Effector memory CD4-positive, alpha-beta T cell (primary cell): ENCODE measurements around the gene MACROD2.

Experiments
- DNase-seq, 3 donors: peaks; one replicate each; pipeline ENCODE4 v3.0.0-alpha.2; 2020
- H3K27ac ChIP-seq: 2 replicates; pipeline ENCODE4 v1.7.0; 2013; ENCODE audit warnings: mild to moderate bottlenecking, low read length, moderate library complexity; ENCODE audit not compliant: insufficient read depth, poor library complexity, severe bottlenecking
- H3K27me3 ChIP-seq: replicated peaks from 2 replicates; pipeline ENCODE4 v1.7.0; 2013; ENCODE audit warnings: mild to moderate bottlenecking, low read length; ENCODE audit not compliant: insufficient read depth, control insufficient read depth, poor library complexity, severe bottlenecking
- H3K36me3 ChIP-seq: 2 replicates; pipeline ENCODE4 v1.7.0; 2013; ENCODE audit warnings: mild to moderate bottlenecking, low read length, moderate library complexity; ENCODE audit not compliant: control insufficient read depth, insufficient read depth
- H3K4me1 ChIP-seq: 2 replicates; pipeline ENCODE4 v1.7.0; 2013; ENCODE audit warnings: low read length, mild to moderate bottlenecking; ENCODE audit not compliant: control insufficient read depth, insufficient read depth, poor library complexity, severe bottlenecking
- H3K4me3 ChIP-seq: 2 replicates; pipeline ENCODE4 v1.7.0; 2013; ENCODE audit warnings: low read length, low read depth, mild to moderate bottlenecking; ENCODE audit not compliant: insufficient read depth, poor library complexity, severe bottlenecking
- H3K9me3 ChIP-seq: 2 replicates; pipeline ENCODE4 v1.7.0; 2013; ENCODE audit warnings: mild to moderate bottlenecking, low read length, moderate library complexity; ENCODE audit not compliant: control insufficient read depth

The MACROD2 gene

DNA sequence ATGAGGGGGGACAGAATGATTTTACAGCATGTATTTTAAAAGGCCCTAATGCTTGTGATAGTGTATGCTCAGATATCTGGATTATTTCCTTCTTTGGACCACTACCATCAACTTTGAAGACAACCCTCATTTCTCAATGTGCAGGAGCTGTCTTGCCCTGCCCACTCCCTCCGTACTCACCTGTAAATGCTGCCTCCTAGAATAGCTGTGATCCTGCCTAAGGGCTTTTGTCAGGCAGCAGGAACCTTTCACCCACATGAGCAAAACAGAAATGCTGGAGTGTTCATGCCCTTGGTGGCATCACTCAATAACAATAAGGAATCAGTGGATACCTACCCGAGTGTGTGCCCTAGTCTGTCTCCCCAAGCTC is 1065.7 kb downstream of the MACROD2 start:
- H3K36me3 ChIP-seq = no peaks in the 10 kb centered on the region
- H3K4me1 ChIP-seq = no peaks in the 10 kb centered on the region
- H3K9me3 ChIP-seq = no peaks in the 10 kb centered on the region
- H3K4me3 ChIP-seq = no peak overlapping the region
- DNase-seq = no peak
- no peak overlapping the region for H3K27ac ChIP-seq
- H3K27me3 ChIP-seq = no peaks in the 10 kb centered on the region

DNA sequence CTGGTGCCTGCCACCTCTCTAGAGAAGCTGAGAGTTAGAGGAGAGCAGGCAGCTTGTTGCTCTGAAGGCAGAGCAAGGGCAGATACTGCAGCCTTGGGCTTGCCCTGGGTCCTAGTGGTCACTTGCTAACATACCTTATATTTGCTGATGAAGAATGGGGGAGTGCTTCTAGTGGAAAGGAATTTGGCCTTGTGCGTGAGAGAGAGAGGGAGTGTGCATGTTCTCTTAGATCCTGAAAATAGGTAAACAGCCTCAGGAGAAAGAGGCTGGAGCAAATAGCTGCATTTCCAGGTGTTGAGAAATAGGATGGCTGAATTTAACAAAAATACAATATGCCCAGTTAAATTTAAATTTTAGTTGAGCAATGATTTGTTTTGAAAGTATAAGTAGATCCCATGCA is 1066.6 kb downstream of the MACROD2 start:
- no peak for DNase-seq
- Histone ChIP-seq H3K9me3 (no peaks in the 10 kb centered on the region), H3K27ac (no peak overlapping the region), H3K4me1 (no peaks in the 10 kb centered on the region), H3K36me3 (no peaks in the 10 kb centered on the region), H3K4me3 (no peak overlapping the region), H3K27me3 (no peaks in the 10 kb centered on the region)

GRCh38 chr20:15063081-15063480 is 1067.8 kb downstream of the MACROD2 start:
- Histone ChIP-seq H3K4me1 (no peaks in the 10 kb centered on the region), H3K9me3 (no peaks in the 10 kb centered on the region), H3K27ac (no peak overlapping the region), H3K4me3 (no peak overlapping the region), H3K27me3 (no peaks in the 10 kb centered on the region), H3K36me3 (no peaks in the 10 kb centered on the region)
- no peak for DNase-seq

- no peak for DNase-seq
Observed at GRCh38 chr20:15064741-15065140, 1069.4 kb downstream of the MACROD2 start.

DNA sequence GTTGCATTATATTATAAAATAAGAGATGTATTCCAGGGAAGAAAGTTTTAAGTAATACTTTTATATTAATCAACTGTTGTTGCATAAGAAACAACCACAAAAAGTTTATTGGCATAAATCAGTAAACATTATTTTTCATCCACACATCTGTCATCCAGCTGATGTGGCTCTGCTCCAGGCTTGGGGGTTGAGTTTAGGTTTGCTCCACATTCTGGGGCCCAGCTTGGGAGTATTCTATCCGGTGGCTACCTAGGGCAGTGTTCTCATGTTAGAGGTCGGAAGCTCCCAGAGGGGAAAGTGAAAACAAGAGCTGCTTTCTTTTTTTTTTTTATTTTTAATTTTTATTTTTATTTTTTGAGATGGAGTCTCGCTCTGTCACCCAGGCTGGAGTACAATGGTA is 1070.5 kb downstream of the MACROD2 start:
- no peaks in the 10 kb centered on the region for H3K27me3 ChIP-seq
- no peaks in the 10 kb centered on the region for H3K9me3 ChIP-seq
- no peaks in the 10 kb centered on the region for H3K4me1 ChIP-seq
- no peak overlapping the region for H3K4me3 ChIP-seq
- H3K27ac ChIP-seq = no peak overlapping the region
- DNase-seq = no peak
- no peaks in the 10 kb centered on the region for H3K36me3 ChIP-seq

More at GRCh38 chr20:15064741-15065140, 1069.4 kb downstream of the MACROD2 start:
- no peak overlapping the region for H3K4me3 ChIP-seq
- H3K27ac ChIP-seq = no peak overlapping the region
- H3K9me3 ChIP-seq = no peaks in the 10 kb centered on the region
- no peaks in the 10 kb centered on the region for H3K27me3 ChIP-seq
- H3K36me3 ChIP-seq = no peaks in the 10 kb centered on the region
- H3K4me1 ChIP-seq = no peaks in the 10 kb centered on the region

DNA sequence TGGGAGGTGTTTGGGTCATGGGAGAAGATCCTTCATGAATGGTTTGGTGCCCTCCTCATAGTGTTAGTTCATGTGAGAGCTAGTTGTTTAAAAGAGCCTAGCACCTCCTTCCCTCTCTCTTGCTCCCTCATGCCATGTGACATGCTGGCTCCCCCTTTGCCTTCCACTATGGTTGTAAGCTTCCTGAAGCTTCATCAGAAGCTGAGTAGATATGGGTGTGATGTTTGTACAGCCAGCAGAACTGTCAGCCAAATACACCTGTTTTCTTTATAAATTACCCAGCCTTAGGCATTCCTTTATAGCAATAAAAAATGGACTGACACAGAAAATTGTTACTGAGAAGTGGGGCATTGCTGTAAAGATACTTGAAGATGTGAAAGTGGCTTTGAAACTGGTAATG is 1073.2 kb downstream of the MACROD2 start:
- no peaks in the 10 kb centered on the region for H3K4me1 ChIP-seq
- H3K9me3 ChIP-seq = no peaks in the 10 kb centered on the region
- no peaks in the 10 kb centered on the region for H3K36me3 ChIP-seq
- H3K4me3 ChIP-seq = no peak overlapping the region
- no peak for DNase-seq
- H3K27me3 ChIP-seq = no peaks in the 10 kb centered on the region
- no peak overlapping the region for H3K27ac ChIP-seq

- H3K9me3 ChIP-seq = no peaks in the 10 kb centered on the region
- H3K27me3 ChIP-seq = no peaks in the 10 kb centered on the region
- no peak overlapping the region for H3K4me3 ChIP-seq
- H3K4me1 ChIP-seq = no peaks in the 10 kb centered on the region
- no peaks in the 10 kb centered on the region for H3K36me3 ChIP-seq
- no peak for DNase-seq
- H3K27ac ChIP-seq = no peak overlapping the region
Observed at GRCh38 chr20:15069355-15069754, 1074.0 kb downstream of the MACROD2 start.

DNA sequence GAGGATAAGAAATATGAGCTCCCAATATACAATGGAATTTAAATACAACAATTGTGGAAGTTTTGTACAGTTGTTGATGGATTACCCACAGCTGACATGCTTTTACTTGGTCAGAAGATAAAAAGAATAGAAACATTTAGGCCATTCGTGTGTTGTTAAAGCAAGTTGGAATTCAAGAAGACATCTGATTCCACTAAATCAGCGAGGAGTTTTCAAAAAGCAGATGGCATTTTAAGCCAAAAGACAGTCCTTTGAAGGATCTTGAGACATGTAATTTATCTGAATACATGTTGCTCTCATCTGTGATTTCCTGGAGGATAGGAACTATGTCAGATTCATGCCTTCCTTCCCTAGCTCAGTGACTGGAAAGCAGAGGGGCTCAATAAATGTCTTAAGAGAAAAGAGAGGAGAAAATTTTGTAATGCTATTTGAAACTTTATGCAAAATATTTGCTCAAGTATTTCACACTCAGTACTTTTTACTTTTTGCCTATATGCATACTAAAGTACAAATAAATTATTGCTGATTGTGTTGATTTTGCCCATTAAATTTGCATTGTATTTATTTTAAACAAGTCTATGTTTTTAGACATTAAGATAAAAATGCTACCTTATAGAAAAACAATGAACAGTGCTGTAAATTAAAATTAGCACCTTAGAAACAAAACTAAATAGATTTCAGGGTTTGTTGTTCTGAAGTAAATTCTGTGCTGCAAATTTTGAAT is 1075.9 kb downstream of the MACROD2 start:
- Histone ChIP-seq H3K27ac (no peak overlapping the region), H3K9me3 (no peaks in the 10 kb centered on the region), H3K27me3 (no peaks in the 10 kb centered on the region), H3K4me1 (no peaks in the 10 kb centered on the region), H3K36me3 (no peaks in the 10 kb centered on the region), H3K4me3 (no peak overlapping the region)
- no peak for DNase-seq

GRCh38 chr20:15072316-15072715 is 1077.0 kb downstream of the MACROD2 start:
- H3K9me3 ChIP-seq = no peaks in the 10 kb centered on the region
- no peak for DNase-seq
- H3K27me3 ChIP-seq = no peaks in the 10 kb centered on the region
- H3K36me3 ChIP-seq = no peaks in the 10 kb centered on the region
- no peak overlapping the region for H3K4me3 ChIP-seq
- no peaks in the 10 kb centered on the region for H3K4me1 ChIP-seq
- H3K27ac ChIP-seq = no peak overlapping the region

- Histone ChIP-seq H3K4me1 (no peaks in the 10 kb centered on the region), H3K27ac (no peak overlapping the region), H3K4me3 (no peak overlapping the region), H3K27me3 (no peaks in the 10 kb centered on the region), H3K36me3 (no peaks in the 10 kb centered on the region), H3K9me3 (no peaks in the 10 kb centered on the region)
- DNase-seq = no peak
Observed at GRCh38 chr20:15075586-15075985, 1080.3 kb downstream of the MACROD2 start.
